Vagina (tissue), 2 donors: ENCODE results near the gene TGFBR2. TPM values are rescaled to one million over a fixed set of nuclear protein-coding genes. Genes with fewer than 3 reads are reported as not detected.

Experiments used
- DNase-seq, 2 donors: peaks; one replicate each; pipeline ENCODE4 v3.0.0-alpha.2; 2017; ENCODE audit errors: extremely low spot score in 2 of 2
- H3K27ac ChIP-seq: fragments of 200-600 bp; sonication (generic); one replicate; pipeline ENCODE4 v1.5.1; 2019
- H3K27me3 ChIP-seq: fragments of 200-600 bp; sonication (generic); one replicate; pipeline ENCODE4 v1.5.1; 2019
- H3K36me3 ChIP-seq, 2 donors: fragments of 200-600 bp; sonication (generic); one replicate each; pipeline ENCODE4 v1.5.1; 2017 to 2019
- H3K4me1 ChIP-seq: fragments of 200-600 bp; sonication (generic); one replicate; pipeline ENCODE4 v1.5.1; 2019
- H3K4me3 ChIP-seq, 2 donors: fragments of 200-600 bp; sonication (generic); 1 replicate in 1 of 2; 2 replicates in 1 of 2; pipeline ENCODE4 v1.5.1; 2016 to 2019
- H3K9me3 ChIP-seq: fragments of 200-600 bp; sonication (generic); one replicate; pipeline ENCODE4 v1.5.1; 2019
- POLR2A ChIP-seq, 2 donors: fragments of 450-650 bp; IDR thresholded peaks; one replicate each; pipeline ENCODE4 v1.6.1; 2017; ENCODE audit warnings: antibody characterized with exemption in 2 of 2, mild to moderate bottlenecking in 2 of 2, moderate library complexity in 2 of 2
- POLR2AphosphoS5 ChIP-seq, 2 donors: sonication (generic); formaldehyde crosslinking; IDR thresholded peaks; one replicate each; pipeline ENCODE4 v1.9.0; 2017; ENCODE audit warnings: antibody characterized with exemption in 2 of 2, mild to moderate bottlenecking in 2 of 2, low read depth in 1 of 2; ENCODE audit not compliant: insufficient read depth in 1 of 2
- intact Hi-C: fragments of 100-400 bp; cut with DNase I; formaldehyde crosslinking; loops from one replicate; pipeline ENCODE4 v1.15.1; 2023
- total RNA-seq: library from RNA; depleted of rRNA; stranded (reverse); fragments of >200 nt; gene quantifications from one replicate; pipeline ENCODE4 v1.2.3, GENCODE V29; 2016
- TF ChIP-seq, protein P1 (sequence below), 3 experiments: fragments of 450-650 bp in 2 of 3; fragments of 200-600 bp in 1 of 3; sonication (generic) in 1 of 3; IDR thresholded peaks; one replicate each; pipeline ENCODE4 v1.5.1; 2017 to 2019; ENCODE audit warnings: antibody characterized with exemption in 3 of 3, mild to moderate bottlenecking in 2 of 3, moderate library complexity in 2 of 3

The TGFBR2 gene
- total RNA-seq, 1 donor from 2014 or later = 176 TPM

DNA sequence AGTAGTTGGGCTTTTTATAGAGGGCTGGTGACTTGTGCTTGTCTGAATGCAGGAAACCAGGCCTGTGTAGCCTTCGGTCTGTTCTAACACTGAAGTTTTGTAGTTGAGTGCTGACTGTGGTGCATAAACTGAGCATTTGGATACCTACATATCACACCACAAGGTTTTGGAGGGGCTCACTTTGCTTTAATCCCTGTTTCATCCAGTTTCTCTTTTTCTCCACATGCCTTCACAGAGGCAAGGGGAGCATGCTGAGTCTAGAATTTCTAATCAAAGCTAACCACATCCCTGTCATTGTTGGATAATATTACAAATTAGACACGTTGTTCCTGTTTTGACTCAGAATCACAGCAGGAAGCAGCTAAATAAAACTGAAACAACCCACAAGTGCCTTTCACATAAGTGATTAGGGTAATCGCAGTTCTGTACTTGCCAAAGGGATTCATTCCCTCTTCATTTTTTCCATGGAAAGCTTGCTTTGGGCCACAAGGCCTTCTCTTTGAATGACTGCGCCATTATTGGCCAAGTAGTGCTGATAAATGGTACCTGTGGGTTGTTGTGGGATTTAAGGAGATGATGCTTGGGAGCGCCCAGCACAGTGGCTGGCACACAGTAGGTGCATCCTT is 48.9 kb downstream of the TGFBR2 start:
- no peak for DNase-seq
- Histone ChIP-seq H3K4me3 (no peak overlapping the region), H3K27ac (peak overlapping the region; percentile 30), H3K27me3 (no peaks in the 10 kb centered on the region), H3K4me1 (peaks cover 68% of the 10 kb centered on the region), H3K36me3 (peaks cover 0 to 37% of the 10 kb centered on the region in 2 donors), H3K9me3 (no peaks in the 10 kb centered on the region)
- TF ChIP-seq, protein P1, sequence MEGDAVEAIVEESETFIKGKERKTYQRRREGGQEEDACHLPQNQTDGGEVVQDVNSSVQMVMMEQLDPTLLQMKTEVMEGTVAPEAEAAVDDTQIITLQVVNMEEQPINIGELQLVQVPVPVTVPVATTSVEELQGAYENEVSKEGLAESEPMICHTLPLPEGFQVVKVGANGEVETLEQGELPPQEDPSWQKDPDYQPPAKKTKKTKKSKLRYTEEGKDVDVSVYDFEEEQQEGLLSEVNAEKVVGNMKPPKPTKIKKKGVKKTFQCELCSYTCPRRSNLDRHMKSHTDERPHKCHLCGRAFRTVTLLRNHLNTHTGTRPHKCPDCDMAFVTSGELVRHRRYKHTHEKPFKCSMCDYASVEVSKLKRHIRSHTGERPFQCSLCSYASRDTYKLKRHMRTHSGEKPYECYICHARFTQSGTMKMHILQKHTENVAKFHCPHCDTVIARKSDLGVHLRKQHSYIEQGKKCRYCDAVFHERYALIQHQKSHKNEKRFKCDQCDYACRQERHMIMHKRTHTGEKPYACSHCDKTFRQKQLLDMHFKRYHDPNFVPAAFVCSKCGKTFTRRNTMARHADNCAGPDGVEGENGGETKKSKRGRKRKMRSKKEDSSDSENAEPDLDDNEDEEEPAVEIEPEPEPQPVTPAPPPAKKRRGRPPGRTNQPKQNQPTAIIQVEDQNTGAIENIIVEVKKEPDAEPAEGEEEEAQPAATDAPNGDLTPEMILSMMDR (IDR thresholded peaks at IDR 0.05) = no peak
- no peak for TF ChIP-seq POLR2A (IDR thresholded peaks at IDR 0.05)
- TF ChIP-seq POLR2AphosphoS5 (IDR thresholded peaks at IDR 0.05; ENCODE audit: insufficient read depth in 1 of 2, low read depth in 1 of 2) = no peak
- intact Hi-C loops = no loop called here

GRCh38 chr3:30656624-30657141 is 50.3 kb downstream of the TGFBR2 start:
- TF ChIP-seq POLR2A (IDR thresholded peaks at IDR 0.05) (no peak), POLR2AphosphoS5 (IDR thresholded peaks at IDR 0.05; ENCODE audit: insufficient read depth in 1 of 2, low read depth in 1 of 2) (no peak)
- TF ChIP-seq, protein P1 (IDR thresholded peaks at IDR 0.05) = no peak
- no peaks in the 10 kb centered on the region for H3K9me3 ChIP-seq
- no peaks in the 10 kb centered on the region for H3K27me3 ChIP-seq
- intact Hi-C loops = no loop called here
- H3K4me1 ChIP-seq = peaks cover 78% of the 10 kb centered on the region
- no peak for DNase-seq
- no peak overlapping the region for H3K4me3 ChIP-seq
- no peak overlapping the region for H3K27ac ChIP-seq
- peaks cover 0 to 26% of the 10 kb centered on the region in 2 donors for H3K36me3 ChIP-seq

DNA sequence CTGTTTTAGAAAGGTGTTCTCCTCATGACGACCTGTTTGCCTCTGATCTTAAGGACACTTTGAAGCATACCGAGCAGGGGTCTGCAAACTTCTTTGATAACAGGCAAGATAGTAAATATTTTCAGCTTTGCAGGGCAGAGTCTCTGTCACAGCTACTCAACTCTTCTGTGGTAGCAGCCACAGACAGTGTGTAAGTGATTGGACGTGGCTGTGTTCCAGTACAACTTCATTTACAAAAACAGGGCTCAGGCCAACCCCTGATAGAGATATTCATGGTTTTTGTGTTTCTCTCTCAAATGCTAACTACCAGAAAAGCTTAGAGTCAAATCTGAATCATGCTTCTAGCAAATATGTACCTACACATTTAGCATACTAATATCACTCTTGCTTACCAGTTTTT is 51.5 kb downstream of the TGFBR2 start:
- no peaks in the 10 kb centered on the region for H3K27me3 ChIP-seq
- no peak for TF ChIP-seq POLR2A (IDR thresholded peaks at IDR 0.05)
- TF ChIP-seq, protein P1 (IDR thresholded peaks at IDR 0.05) = no peak
- TF ChIP-seq POLR2AphosphoS5 (IDR thresholded peaks at IDR 0.05; ENCODE audit: insufficient read depth in 1 of 2, low read depth in 1 of 2) = no peak
- peaks cover 91% of the 10 kb centered on the region for H3K4me1 ChIP-seq
- no peaks in the 10 kb centered on the region for H3K9me3 ChIP-seq
- DNase-seq = no peak
- intact Hi-C loops = no loop called here
- peaks cover 0 to 22% of the 10 kb centered on the region in 2 donors for H3K36me3 ChIP-seq
- peak overlapping the region; percentile 60 for H3K27ac ChIP-seq
- no peak overlapping the region for H3K4me3 ChIP-seq

GRCh38 chr3:30658328-30659052 is 52.1 kb downstream of the TGFBR2 start:
- Histone ChIP-seq H3K36me3 (peaks cover 0 to 20% of the 10 kb centered on the region in 2 donors), H3K4me3 (no peak overlapping the region)

More at GRCh38 chr3:30658328-30659052, 52.1 kb downstream of the TGFBR2 start:
- no peak for DNase-seq
- H3K4me1 ChIP-seq = peaks cover 93% of the 10 kb centered on the region
- no peaks in the 10 kb centered on the region for H3K9me3 ChIP-seq
- intact Hi-C loops = no loop called here
- no peaks in the 10 kb centered on the region for H3K27me3 ChIP-seq
- TF ChIP-seq POLR2AphosphoS5 (IDR thresholded peaks at IDR 0.05; ENCODE audit: insufficient read depth in 1 of 2, low read depth in 1 of 2) (no peak), POLR2A (IDR thresholded peaks at IDR 0.05) (no peak)
- TF ChIP-seq, protein P1 (IDR thresholded peaks at IDR 0.05) = no peak
- peak overlapping the region; percentile 60 for H3K27ac ChIP-seq
